K562 (cell line): Measurements from ENCODE around the gene PTTG1IP. TPM values are rescaled to one million over a fixed set of nuclear protein-coding genes. Genes with fewer than 3 reads are reported as not detected.

ENCODE experiments used
- CBX1 ChIP-seq: sonication (generic); IDR thresholded peaks from 2 replicates; pipeline ENCODE4 v1.6.1; 2016; ENCODE audit warnings: antibody characterized with exemption, low read depth, mild to moderate bottlenecking
- E2F3 ChIP-seq: fragments of 250-450 bp; sonication (Bioruptor Pico); IDR thresholded peaks from 2 replicates; pipeline ENCODE4 v1.4.0; 2020; ENCODE audit warnings: mild to moderate bottlenecking
- KLF10 ChIP-seq: fragments of 250-450 bp; sonication (Bioruptor Pico); IDR thresholded peaks from 2 replicates; pipeline ENCODE4 v1.6.1; 2021; ENCODE audit warnings: matching md5 sums
- LARP7 ChIP-seq: fragments of 450-650 bp; IDR thresholded peaks from 2 replicates; pipeline ENCODE4 v1.6.1; 2016
- MEF2D ChIP-seq: conservative IDR thresholded peaks from 2 replicates; pipeline ENCODE4 v1.6.1; 2016; ENCODE audit warnings: low read depth, missing genetic modification characterization, missing compliant biosample characterization
- RCOR1 ChIP-seq, 2 experiments: IDR thresholded peaks; 2 replicates each; pipeline ENCODE4 v1.6.1; 2012; ENCODE audit warnings: low read depth in 2 of 2, low read length in 2 of 2, borderline replicate concordance in 1 of 2, improper control_type of control experiment in 1 of 2
- REST ChIP-seq, 2 experiments: fragments of 450-650 bp; formaldehyde crosslinking in 1 of 2; IDR thresholded peaks; 2 replicates each; pipeline versions ENCODE4 v1.4.0 to v1.6.1; 2014 to 2020; ENCODE audit warnings: mild to moderate bottlenecking in 2 of 2, borderline replicate concordance in 1 of 2, low read depth in 1 of 2
- ZBTB11 ChIP-seq, 3 experiments: fragments of 200-800 bp in 1 of 3; fragments of 250-450 bp in 1 of 3; fragments of 450-650 bp in 1 of 3; sonication (Bioruptor Pico) in 1 of 3; sonication (Bioruptor generic) in 1 of 3; formaldehyde crosslinking in 1 of 3; IDR thresholded peaks; 2 replicates each; pipeline versions ENCODE4 v1.6.1 to v1.8.0; 2016 to 2022; ENCODE audit warnings: mild to moderate bottlenecking in 2 of 3, missing genetic modification characterization in 2 of 3, missing compliant biosample characterization in 1 of 3, moderate library complexity in 1 of 3
- ZNF592 ChIP-seq: fragments of 450-650 bp; IDR thresholded peaks from 2 replicates; pipeline ENCODE4 v1.6.1; 2017; ENCODE audit warnings: antibody characterized with exemption, mild to moderate bottlenecking
- polyA plus RNA-seq, 8 experiments: library from polyadenylated mRNA; depleted of rRNA in 4 of 8; stranded (reverse) in 5 of 8; unstranded in 3 of 8; fragments of >200 nt; fragmentation: Nextera tagmentation in 2 of 8; fragmentation: Illumina TruSeq in 1 of 8; extraction: Ambion mirVana in 2 of 8; extraction: Trizol in 1 of 8; gene quantifications; 2 replicates each; pipeline versions ENCODE4 v1.2.1 to v1.2.3, GENCODE V29; 2011 to 2014; ENCODE audit warnings: inconsistent platforms in 1 of 8, missing spikeins in 1 of 8
- total RNA-seq, 7 experiments: library from RNA; depleted of rRNA in 6 of 7; stranded (reverse); fragments of >200 nt in 6 of 7; fragmentation: Illumina TruSeq in 2 of 7; extraction: Trizol in 2 of 7; gene quantifications; 2 replicates each; pipeline versions ENCODE4 v1.2.1 to v1.2.3, GENCODE V29; 2011 to 2021; ENCODE audit warnings: low replicate concordance in 1 of 7

The PTTG1IP gene
- total and polyA plus RNA-seq, 9 of the 15 experiments (the other 6 are each of a cell fraction or from before 2014, with no cell fraction given), result 5.0 to 99.3 (median 82.4) TPM

- TF ChIP-seq REST (IDR thresholded peaks at IDR 0.05; ENCODE audit: borderline replicate concordance), result no peak
- peak; percentile 10; the same call in 1 of the 2 replicates for TF ChIP-seq REST (CRISPR knock-in tag; IDR thresholded peaks at IDR 0.05; ENCODE audit: low read depth)
- TF ChIP-seq ZNF592, result peak; percentile 27; the same call in 1 of the 2 replicates
- TF ChIP-seq MEF2D (tag), result no peak
- TF ChIP-seq CBX1, result 0 out of 2 replicates have a peak, but pooled peaks have one; percentile 21
- TF ChIP-seq RCOR1 (IDR thresholded peaks at IDR 0.05; ENCODE audit: borderline replicate concordance in 1 of 2, low read depth in 2 of 2, low read length in 2 of 2), result no peak; a peak in 1 of 4 replicates
- TF ChIP-seq ZBTB11 (CRISPR knock-in tag; IDR thresholded peaks at IDR 0.05), result no peak
- TF ChIP-seq LARP7, result no peak
- TF ChIP-seq E2F3 (CRISPR knock-in tag), result no peak; the same call in 1 of the 2 replicates
- no peak for TF ChIP-seq KLF10 (CRISPR knock-in tag)
Observed at GRCh38 chr21:44853601-44854390, 19.7 kb downstream of the PTTG1IP start (continued).
